EH (cell line): Measurements from ENCODE around the gene CHTF18.
"Not testable (repeated sequence)": the region's sequence is repeated elsewhere in the genome, so short reads cannot be mapped to it uniquely, and the experiment has no call there.

Experiments
- DNase-seq: peaks from one replicate; pipeline ENCODE4 v3.0.0-alpha.2; 2015; ENCODE audit warnings: low read depth

The CHTF18 gene

GRCh38 chr16:830871-831570 lies 42.6 kb downstream of the CHTF18 start:
- no peak for DNase-seq

GRCh38 chr16:831571-832413 lies 43.4 kb downstream of the CHTF18 start:
- no peak for DNase-seq

- no peak for DNase-seq
These were observed 44.4 kb downstream of the CHTF18 start for GRCh38 chr16:832652-833336.

GRCh38 chr16:833411-833810 lies 45.0 kb downstream of the CHTF18 start:
- no peak for DNase-seq

GRCh38 chr16:835373-835772 lies 47.0 kb downstream of the CHTF18 start:
- no peak for DNase-seq

GRCh38 chr16:836221-836620 lies 47.8 kb downstream of the CHTF18 start:
- no peak for DNase-seq

- not testable (repeated sequence) for DNase-seq
These were observed 48.4 kb downstream of the CHTF18 start for GRCh38 chr16:836822-837221.

GRCh38 chr16:838741-839140 lies 50.3 kb downstream of the CHTF18 start:
- DNase-seq: no peak

GRCh38 chr16:839643-840408 lies 51.4 kb downstream of the CHTF18 start:
- DNase-seq: no peak

GRCh38 chr16:840561-841454 lies 52.4 kb downstream of the CHTF18 start:
- DNase-seq: no peak

GRCh38 chr16:841455-842060 lies 53.1 kb downstream of the CHTF18 start:
- no peak for DNase-seq

GRCh38 chr16:842061-842476 lies 53.6 kb downstream of the CHTF18 start:
- no peak for DNase-seq

GRCh38 chr16:842711-843560 lies 54.5 kb downstream of the CHTF18 start:
- DNase-seq: no peak

GRCh38 chr16:843771-844170 lies 55.4 kb downstream of the CHTF18 start:
- no peak for DNase-seq

GRCh38 chr16:844638-845350 lies 56.4 kb downstream of the CHTF18 start:
- no peak for DNase-seq

- no peak for DNase-seq
These were observed 56.9 kb downstream of the CHTF18 start for GRCh38 chr16:845351-845745.

GRCh38 chr16:847151-847550 lies 58.7 kb downstream of the CHTF18 start:
- DNase-seq: no peak
